Measurements from ENCODE around the gene ANKS1B. TPM values are rescaled to one million over a fixed set of nuclear protein-coding genes. Genes with fewer than 3 reads are reported as not detected.

ANKS1B gene
- total RNA-seq, 1 donor from 2014 or later: 11.3 TPM

DNA sequence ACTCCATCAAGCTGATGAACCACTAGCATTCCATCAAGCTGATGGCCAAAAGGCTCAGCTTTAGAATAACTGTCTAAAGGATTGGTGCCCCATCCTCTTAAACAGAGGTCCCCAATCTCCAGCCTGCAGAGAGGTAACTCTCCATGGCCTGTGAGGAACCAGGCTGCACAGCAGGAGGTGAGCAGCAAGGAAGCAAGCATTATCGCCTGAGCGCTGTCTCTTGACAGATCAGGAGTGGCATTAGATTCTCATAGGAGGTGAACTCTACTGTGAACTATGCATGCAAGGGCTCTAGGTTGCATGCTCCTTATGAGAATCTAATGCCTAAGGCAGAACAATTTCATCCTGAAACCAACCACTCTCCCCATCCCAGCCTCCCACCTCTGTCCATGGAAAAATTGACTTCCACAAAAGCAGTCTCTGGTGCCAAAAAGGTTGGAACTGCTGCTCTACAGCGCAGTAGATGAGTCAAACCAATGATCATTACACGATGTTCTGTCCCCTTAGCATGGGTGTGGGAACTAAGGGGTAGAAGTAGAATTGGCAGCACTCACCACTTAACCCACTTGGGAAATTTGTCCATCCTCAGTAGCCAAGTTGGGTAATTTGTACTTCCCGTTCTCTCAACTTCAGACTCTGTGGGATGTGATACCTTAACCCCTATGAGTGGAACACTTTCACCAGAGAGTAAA, 66.9 kb downstream of the ANKS1B start:
- no peaks in the 10 kb centered on the region for H3K4me1 Mint-ChIP-seq (ENCODE audit: low read depth, unreplicated experiment)
- H3K4me3 Mint-ChIP-seq (ENCODE audit: unreplicated experiment): no peak overlapping the region
- no peak for DNase-seq
- no peak overlapping the region for H3K27ac Mint-ChIP-seq (ENCODE audit: unreplicated experiment)
- TF ChIP-seq, protein P1, sequence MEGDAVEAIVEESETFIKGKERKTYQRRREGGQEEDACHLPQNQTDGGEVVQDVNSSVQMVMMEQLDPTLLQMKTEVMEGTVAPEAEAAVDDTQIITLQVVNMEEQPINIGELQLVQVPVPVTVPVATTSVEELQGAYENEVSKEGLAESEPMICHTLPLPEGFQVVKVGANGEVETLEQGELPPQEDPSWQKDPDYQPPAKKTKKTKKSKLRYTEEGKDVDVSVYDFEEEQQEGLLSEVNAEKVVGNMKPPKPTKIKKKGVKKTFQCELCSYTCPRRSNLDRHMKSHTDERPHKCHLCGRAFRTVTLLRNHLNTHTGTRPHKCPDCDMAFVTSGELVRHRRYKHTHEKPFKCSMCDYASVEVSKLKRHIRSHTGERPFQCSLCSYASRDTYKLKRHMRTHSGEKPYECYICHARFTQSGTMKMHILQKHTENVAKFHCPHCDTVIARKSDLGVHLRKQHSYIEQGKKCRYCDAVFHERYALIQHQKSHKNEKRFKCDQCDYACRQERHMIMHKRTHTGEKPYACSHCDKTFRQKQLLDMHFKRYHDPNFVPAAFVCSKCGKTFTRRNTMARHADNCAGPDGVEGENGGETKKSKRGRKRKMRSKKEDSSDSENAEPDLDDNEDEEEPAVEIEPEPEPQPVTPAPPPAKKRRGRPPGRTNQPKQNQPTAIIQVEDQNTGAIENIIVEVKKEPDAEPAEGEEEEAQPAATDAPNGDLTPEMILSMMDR (IDR thresholded peaks at IDR 0.05; ENCODE audit: partially characterized antibody, unreplicated experiment): no peak
- no peaks in the 10 kb centered on the region for H3K9me3 Mint-ChIP-seq (ENCODE audit: unreplicated experiment)
- H3K27me3 Mint-ChIP-seq (ENCODE audit: unreplicated experiment): no peaks in the 10 kb centered on the region
- no peaks in the 10 kb centered on the region for H3K36me3 Mint-ChIP-seq (ENCODE audit: unreplicated experiment)

DNA sequence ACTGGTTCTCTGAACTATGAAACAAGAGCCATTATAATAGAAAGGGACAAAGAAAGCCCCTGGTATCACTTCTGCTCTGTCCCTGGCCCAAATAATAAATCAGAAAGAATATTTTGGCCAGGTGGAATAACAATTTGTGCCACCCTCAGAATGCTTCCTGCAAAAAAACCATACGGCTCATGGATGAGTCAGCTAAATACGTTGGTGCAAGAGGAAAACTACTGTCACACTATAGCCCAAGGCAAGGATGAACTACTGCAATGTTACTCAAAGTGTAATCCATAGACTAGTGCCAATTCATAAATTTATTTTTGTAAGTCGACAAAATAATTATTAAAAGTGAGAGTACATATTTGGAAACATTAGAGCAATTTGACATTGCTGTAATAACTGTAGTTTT, 68.2 kb downstream of the ANKS1B start:
- TF ChIP-seq, protein P1 (IDR thresholded peaks at IDR 0.05; ENCODE audit: partially characterized antibody, unreplicated experiment): no peak
- Mint-ChIP-seq H3K4me1 (ENCODE audit: low read depth, unreplicated experiment) (no peaks in the 10 kb centered on the region), H3K4me3 (ENCODE audit: unreplicated experiment) (no peak overlapping the region), H3K27ac (ENCODE audit: unreplicated experiment) (no peak overlapping the region), H3K9me3 (ENCODE audit: unreplicated experiment) (no peaks in the 10 kb centered on the region), H3K27me3 (ENCODE audit: unreplicated experiment) (peaks cover 2% of the 10 kb centered on the region), H3K36me3 (ENCODE audit: unreplicated experiment) (no peaks in the 10 kb centered on the region)
- no peak for DNase-seq

DNA sequence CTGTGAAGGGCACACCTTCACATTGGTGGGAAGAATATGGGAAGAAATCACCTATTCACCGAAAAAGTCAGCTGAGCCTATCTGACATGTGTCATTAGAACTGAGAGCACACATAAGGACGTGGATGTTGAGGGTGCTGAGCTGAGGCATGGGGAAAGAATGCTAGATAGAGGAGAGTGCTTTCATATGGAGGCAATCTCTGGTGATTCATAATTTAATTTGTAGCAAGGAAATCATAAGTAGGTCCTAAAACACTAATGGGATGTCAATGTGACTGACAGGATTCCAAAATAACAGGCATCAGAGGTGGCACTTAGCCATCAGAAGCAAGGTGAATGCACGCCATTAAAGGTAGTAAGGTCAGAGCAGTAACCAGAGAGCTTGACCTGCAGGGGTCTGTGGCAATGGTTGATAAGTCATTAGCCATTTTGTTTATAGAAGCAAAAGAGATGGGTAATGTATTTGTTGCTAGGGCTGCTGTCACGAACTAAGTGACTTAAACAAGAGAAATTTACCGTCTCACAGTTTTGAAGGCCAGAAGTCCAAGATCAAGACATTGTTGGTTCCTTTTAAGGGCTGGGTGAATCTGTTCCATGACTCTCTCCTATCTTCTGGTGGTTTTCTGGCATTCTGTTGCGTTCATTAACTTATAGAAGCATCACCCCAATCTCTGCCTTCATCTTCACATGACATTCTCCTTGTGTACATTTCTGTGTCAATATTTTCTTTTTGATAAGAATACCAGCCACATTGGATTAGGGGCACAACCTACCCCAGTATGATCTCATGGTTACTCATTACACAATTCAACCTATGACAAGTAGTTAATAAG, 69.3 kb downstream of the ANKS1B start:
- DNase-seq: no peak
- Mint-ChIP-seq H3K9me3 (ENCODE audit: unreplicated experiment) (no peaks in the 10 kb centered on the region), H3K36me3 (ENCODE audit: unreplicated experiment) (no peaks in the 10 kb centered on the region), H3K4me3 (ENCODE audit: unreplicated experiment) (no peak overlapping the region), H3K27me3 (ENCODE audit: unreplicated experiment) (peaks cover 2% of the 10 kb centered on the region), H3K27ac (ENCODE audit: unreplicated experiment) (no peak overlapping the region), H3K4me1 (ENCODE audit: low read depth, unreplicated experiment) (no peaks in the 10 kb centered on the region)
- TF ChIP-seq, protein P1 (IDR thresholded peaks at IDR 0.05; ENCODE audit: partially characterized antibody, unreplicated experiment): no peak

DNA sequence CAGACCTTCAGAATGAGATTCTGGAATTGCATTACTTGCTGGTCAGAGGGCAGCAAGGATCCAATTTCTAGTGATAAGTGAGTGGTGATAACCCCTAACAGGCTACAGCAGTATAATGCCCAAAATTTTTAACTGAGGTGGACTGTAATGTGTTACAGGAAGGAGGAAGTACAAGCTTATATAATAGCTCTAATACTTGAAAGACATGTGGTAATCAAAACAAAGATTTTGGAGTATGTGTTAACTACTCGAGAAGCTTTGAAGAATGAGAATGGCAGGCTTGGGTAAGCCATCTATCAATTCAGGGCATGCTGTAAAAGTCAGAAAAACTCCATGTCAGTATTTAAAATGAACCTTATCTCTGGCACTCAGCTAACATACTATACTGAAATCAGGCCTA, 70.5 kb downstream of the ANKS1B start:
- no peak overlapping the region for H3K27ac Mint-ChIP-seq (ENCODE audit: unreplicated experiment)
- H3K9me3 Mint-ChIP-seq (ENCODE audit: unreplicated experiment): no peaks in the 10 kb centered on the region
- H3K4me3 Mint-ChIP-seq (ENCODE audit: unreplicated experiment): no peak overlapping the region
- TF ChIP-seq, protein P1 (IDR thresholded peaks at IDR 0.05; ENCODE audit: partially characterized antibody, unreplicated experiment): no peak
- no peaks in the 10 kb centered on the region for H3K4me1 Mint-ChIP-seq (ENCODE audit: low read depth, unreplicated experiment)
- H3K27me3 Mint-ChIP-seq (ENCODE audit: unreplicated experiment): peaks cover 2% of the 10 kb centered on the region
- H3K36me3 Mint-ChIP-seq (ENCODE audit: unreplicated experiment): no peaks in the 10 kb centered on the region
- DNase-seq: no peak

DNA sequence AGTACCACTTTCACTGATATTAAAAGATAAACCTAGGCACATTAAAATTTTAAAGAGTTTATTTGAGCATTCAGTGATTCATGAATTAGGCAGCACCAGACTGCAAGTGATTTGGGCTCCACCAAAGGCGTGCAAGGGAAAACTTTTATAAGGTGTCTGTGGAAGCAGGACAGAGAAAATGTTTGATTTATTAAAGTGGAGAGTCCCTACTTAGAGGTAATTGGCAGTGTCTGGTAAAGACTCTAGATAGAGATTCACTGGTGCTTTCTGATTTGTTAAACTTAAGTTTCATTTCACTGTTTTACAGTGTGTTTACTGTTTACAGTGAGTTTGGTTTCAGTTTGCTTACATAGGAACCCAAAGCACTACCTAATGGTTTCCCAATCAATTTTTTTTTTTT, 72.8 kb downstream of the ANKS1B start:
- no peaks in the 10 kb centered on the region for H3K9me3 Mint-ChIP-seq (ENCODE audit: unreplicated experiment)
- H3K4me3 Mint-ChIP-seq (ENCODE audit: unreplicated experiment): no peak overlapping the region
- no peak for DNase-seq

More for the DNA sequence above, 72.8 kb downstream of the ANKS1B start:
- Mint-ChIP-seq H3K27ac (ENCODE audit: unreplicated experiment) (no peak overlapping the region), H3K27me3 (ENCODE audit: unreplicated experiment) (peaks cover 2% of the 10 kb centered on the region), H3K4me1 (ENCODE audit: low read depth, unreplicated experiment) (no peaks in the 10 kb centered on the region), H3K36me3 (ENCODE audit: unreplicated experiment) (no peaks in the 10 kb centered on the region)
- TF ChIP-seq, protein P1 (IDR thresholded peaks at IDR 0.05; ENCODE audit: partially characterized antibody, unreplicated experiment): no peak

All from glutamatergic neuron (in vitro differentiated cells).